PC-9 (cell line): Measurements from ENCODE around the gene TRPV2.

Experiments used
- EZH2 ChIP-seq: fragments of 200-600 bp; sonication (generic); IDR thresholded peaks from 2 replicates; pipeline ENCODE4 v1.8.0; 2017; ENCODE audit warnings: antibody characterized with exemption, low read depth
- TF ChIP-seq, protein P1 (sequence below): fragments of 200-600 bp; sonication (generic); conservative IDR thresholded peaks from 2 replicates; pipeline ENCODE4 v1.6.1; 2017; ENCODE audit warnings: mixed run types, antibody characterized with exemption, mild to moderate bottlenecking, moderate library complexity

DNA sequence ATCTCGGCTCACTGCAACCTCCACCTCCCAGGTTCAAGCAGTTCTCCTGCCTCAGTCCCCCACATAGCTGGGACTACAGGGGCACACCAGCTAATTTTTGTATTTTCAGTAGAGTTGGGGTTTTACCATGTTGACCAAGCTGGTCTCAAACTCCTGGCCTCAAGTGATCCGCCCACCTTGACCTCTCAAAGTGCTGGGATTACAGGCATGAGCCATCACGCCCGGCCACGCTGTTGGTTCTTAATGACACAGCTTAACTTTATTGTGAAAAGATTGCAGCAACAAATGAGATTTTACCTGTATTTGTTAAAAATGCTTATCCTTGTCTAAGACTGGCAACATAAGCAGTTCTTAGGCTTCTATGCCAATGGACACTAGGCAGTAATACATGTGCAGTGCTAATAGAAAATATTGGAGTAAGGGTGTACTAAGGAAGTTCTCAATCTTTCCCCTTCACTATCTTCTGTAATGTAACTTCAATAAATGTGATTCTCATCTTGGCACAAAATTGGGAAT is 31.5 kb upstream of the TRPV2 start:
- TF ChIP-seq, protein P1, sequence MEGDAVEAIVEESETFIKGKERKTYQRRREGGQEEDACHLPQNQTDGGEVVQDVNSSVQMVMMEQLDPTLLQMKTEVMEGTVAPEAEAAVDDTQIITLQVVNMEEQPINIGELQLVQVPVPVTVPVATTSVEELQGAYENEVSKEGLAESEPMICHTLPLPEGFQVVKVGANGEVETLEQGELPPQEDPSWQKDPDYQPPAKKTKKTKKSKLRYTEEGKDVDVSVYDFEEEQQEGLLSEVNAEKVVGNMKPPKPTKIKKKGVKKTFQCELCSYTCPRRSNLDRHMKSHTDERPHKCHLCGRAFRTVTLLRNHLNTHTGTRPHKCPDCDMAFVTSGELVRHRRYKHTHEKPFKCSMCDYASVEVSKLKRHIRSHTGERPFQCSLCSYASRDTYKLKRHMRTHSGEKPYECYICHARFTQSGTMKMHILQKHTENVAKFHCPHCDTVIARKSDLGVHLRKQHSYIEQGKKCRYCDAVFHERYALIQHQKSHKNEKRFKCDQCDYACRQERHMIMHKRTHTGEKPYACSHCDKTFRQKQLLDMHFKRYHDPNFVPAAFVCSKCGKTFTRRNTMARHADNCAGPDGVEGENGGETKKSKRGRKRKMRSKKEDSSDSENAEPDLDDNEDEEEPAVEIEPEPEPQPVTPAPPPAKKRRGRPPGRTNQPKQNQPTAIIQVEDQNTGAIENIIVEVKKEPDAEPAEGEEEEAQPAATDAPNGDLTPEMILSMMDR: no peak
- no peak for TF ChIP-seq EZH2
